H1 (cell line): ENCODE results near the gene PBX1. TPM values are rescaled to one million over a fixed set of nuclear protein-coding genes. Genes with fewer than 3 reads are reported as not detected.

Source experiments
- CTCF ChIA-PET: fragments of 300-600 bp; sonication (Branson Sonifier 250); formaldehyde crosslinking; loops from one replicate; lab custom pipeline; 2021; ENCODE audit not compliant: partially characterized antibody; lab: Charles Lee
- POLR2A ChIA-PET: fragments of 300-600 bp; sonication (Branson Sonifier 250); formaldehyde crosslinking; loops from one replicate; lab custom pipeline; 2021; ENCODE audit warnings: inconsistent platforms; ENCODE audit not compliant: partially characterized antibody; lab: Charles Lee
- DNase-seq, 2 experiments: peaks; one replicate each; pipeline versions ENCODE4 v3.0.0 to v3.0.0-alpha.2; 2010 to 2022; ENCODE audit warnings: low spot score in 2 of 2, low read depth in 1 of 2, mixed read lengths in 1 of 2
- FAIRE-seq: peaks from 2 replicates; lab custom pipeline; 2011; peaks lifted over from hg19 to GRCh38; lab: Jason Lieb, UNC
- H2AFZ ChIP-seq: 2 replicates; pipeline ENCODE4 v1.8.1; 2012; ENCODE audit warnings: low read length, inconsistent platforms
- H2AK5ac ChIP-seq: 2 replicates; pipeline ENCODE4 v1.6.1; 2013; ENCODE audit warnings: low read depth, low read length
- H2BK120ac ChIP-seq: replicated peaks from 2 replicates; pipeline ENCODE3; 2013; ENCODE audit warnings: low read depth, low read length, inconsistent platforms
- H2BK12ac ChIP-seq: 2 replicates; pipeline ENCODE4 v1.6.1; 2013; ENCODE audit warnings: low read depth, low read length
- H2BK15ac ChIP-seq: 2 replicates; pipeline ENCODE4 v1.6.1; 2013; ENCODE audit warnings: low read length
- H2BK20ac ChIP-seq: 2 replicates; pipeline ENCODE4 v1.6.1; 2013; ENCODE audit warnings: low read length
- H2BK5ac ChIP-seq: 2 replicates; pipeline ENCODE4 v1.6.1; 2013; ENCODE audit warnings: low read depth, low read length
- H3K14ac ChIP-seq: 2 replicates; pipeline ENCODE4 v1.6.1; 2013; ENCODE audit warnings: inconsistent platforms; ENCODE audit not compliant: insufficient read length
- H3K18ac ChIP-seq: 2 replicates; pipeline ENCODE4 v1.6.1; 2013; ENCODE audit warnings: low read length; ENCODE audit errors: extremely low read depth
- H3K23ac ChIP-seq: 2 replicates; pipeline ENCODE4 v1.6.1; 2013; ENCODE audit warnings: inconsistent platforms; ENCODE audit not compliant: insufficient read length
- H3K23me2 ChIP-seq: 2 replicates; pipeline ENCODE4 v1.6.1; 2013; ENCODE audit warnings: low read depth, low read length
- H3K27ac ChIP-seq: 2 replicates; pipeline ENCODE4 v1.6.1; 2011; ENCODE audit warnings: low read depth, low read length, inconsistent platforms
- H3K27me3 ChIP-seq, 4 experiments: replicated peaks in 1 of 4; 1 replicate in 1 of 4; 2 replicates in 3 of 4; pipeline versions ENCODE4 v1.6.1 to v1.8.1; 2011 to 2013; ENCODE audit warnings: low read length in 3 of 4, mild to moderate bottlenecking in 3 of 4, inconsistent platforms in 2 of 4, mixed read lengths in 2 of 4, moderate library complexity in 1 of 4; ENCODE audit not compliant: control insufficient read depth in 3 of 4, insufficient read depth in 3 of 4; ENCODE audit errors: extremely low read depth in 1 of 4
- H3K36me3 ChIP-seq, 4 experiments: 2 replicates each; pipeline versions ENCODE4 v1.6.1 to v1.8.1; 2011 to 2013; ENCODE audit warnings: mild to moderate bottlenecking in 4 of 4, low read length in 3 of 4, moderate library complexity in 2 of 4, control low read depth in 1 of 4, inconsistent platforms in 1 of 4; ENCODE audit not compliant: insufficient read depth in 4 of 4, control insufficient read depth in 2 of 4
- H3K4ac ChIP-seq: replicated peaks from 2 replicates; pipeline ENCODE3; 2013; ENCODE audit warnings: low read length, low read depth, mixed read lengths, inconsistent platforms; ENCODE audit not compliant: insufficient read length
- H3K4me1 ChIP-seq, 4 experiments: replicated peaks in 1 of 4; 1 replicate in 1 of 4; 2 replicates in 3 of 4; pipeline versions ENCODE4 v1.6.1 to v1.8.1; 2011 to 2013; ENCODE audit warnings: low read length in 3 of 4, inconsistent platforms in 2 of 4, mixed read lengths in 1 of 4; ENCODE audit not compliant: insufficient read depth in 4 of 4, control insufficient read depth in 3 of 4
- H3K4me2 ChIP-seq, 2 experiments: 2 replicates each; pipeline versions ENCODE4 v1.6.1 to v1.8.1; 2011 to 2013; ENCODE audit warnings: low read depth in 2 of 2, low read length in 2 of 2, control low read depth in 1 of 2, inconsistent platforms in 1 of 2, mild to moderate bottlenecking in 1 of 2; ENCODE audit not compliant: insufficient read depth in 1 of 2
- H3K4me3 ChIP-seq, 4 experiments: fragments of 200-600, 300-600 bp in 1 of 4; sonication (generic), shearing (Covaris generic), sonication (Bioruptor Twin) in 1 of 4; 2 replicates each; pipeline versions ENCODE4 v1.5.1 to v1.8.1; 2011 to 2016; ENCODE audit warnings: low read length in 4 of 4, low read depth in 3 of 4, control low read depth in 2 of 4, inconsistent platforms in 2 of 4, mild to moderate bottlenecking in 2 of 4, mixed read lengths in 1 of 4, moderate library complexity in 1 of 4; ENCODE audit not compliant: insufficient read depth in 2 of 4; ENCODE audit errors: extremely low read depth in 1 of 4
- H3K56ac ChIP-seq: replicated peaks from 2 replicates; pipeline ENCODE3; 2013; ENCODE audit warnings: low read depth, mild to moderate bottlenecking, mixed read lengths, low read length, inconsistent platforms; ENCODE audit not compliant: insufficient read length
- H3K79me1 ChIP-seq: 2 replicates; pipeline ENCODE4 v1.6.1; 2013; ENCODE audit warnings: low read depth, low read length, control low read depth
- H3K79me2 ChIP-seq, 2 experiments: 2 replicates each; pipeline versions ENCODE4 v1.6.1 to v1.8.1; 2012 to 2013; ENCODE audit warnings: low read length in 2 of 2, mild to moderate bottlenecking in 2 of 2, inconsistent platforms in 1 of 2; ENCODE audit not compliant: insufficient read depth in 2 of 2, control insufficient read depth in 1 of 2
- H3K9ac ChIP-seq, 4 experiments: replicated peaks in 1 of 4; 1 replicate in 1 of 4; 2 replicates in 3 of 4; pipeline versions ENCODE4 v1.6.1 to v1.8.1; 2011 to 2013; ENCODE audit warnings: low read depth in 3 of 4, low read length in 3 of 4, control low read depth in 2 of 4, mild to moderate bottlenecking in 2 of 4, moderate library complexity in 2 of 4, inconsistent platforms in 1 of 4; ENCODE audit errors: extremely low read depth in 1 of 4
- H3K9me3 ChIP-seq, 2 experiments: 2 replicates each; pipeline versions ENCODE4 v1.6.1 to v1.8.1; 2012 to 2013; ENCODE audit warnings: mild to moderate bottlenecking in 2 of 2, moderate library complexity in 2 of 2, control low read depth in 1 of 2, inconsistent platforms in 1 of 2, low read depth in 1 of 2, low read length in 1 of 2, mixed read lengths in 1 of 2; ENCODE audit not compliant: insufficient read depth in 2 of 2
- H4K20me1 ChIP-seq, 2 experiments: replicated peaks in 1 of 2; 2 replicates each; pipeline versions ENCODE3 to v1.8.1; 2011 to 2013; ENCODE audit warnings: inconsistent platforms in 2 of 2, low read length in 2 of 2, mild to moderate bottlenecking in 1 of 2; ENCODE audit not compliant: insufficient read depth in 2 of 2, control insufficient read depth in 1 of 2
- H4K5ac ChIP-seq: 2 replicates; pipeline ENCODE4 v1.6.1; 2013; ENCODE audit warnings: low read length, low read depth, mixed read lengths, inconsistent platforms; ENCODE audit not compliant: insufficient read length
- H4K8ac ChIP-seq: 2 replicates; pipeline ENCODE4 v1.8.0; 2013; ENCODE audit warnings: mild to moderate bottlenecking, moderate library complexity, low read length, inconsistent platforms; ENCODE audit not compliant: insufficient read depth; ENCODE audit errors: extremely low read depth
- H4K91ac ChIP-seq: replicated peaks from 2 replicates; pipeline ENCODE3; 2013; ENCODE audit warnings: low read length, mixed read lengths, inconsistent platforms; ENCODE audit not compliant: insufficient read length
- CTBP2 ChIP-seq: IDR thresholded peaks from 2 replicates; pipeline ENCODE4 v1.7.0; 2011; ENCODE audit warnings: borderline replicate concordance, mild to moderate bottlenecking, moderate library complexity, mixed read lengths, low read length; ENCODE audit not compliant: insufficient read depth, insufficient read length
- TEAD4 ChIP-seq: IDR thresholded peaks from 2 replicates; pipeline ENCODE4 v1.6.1; 2012; ENCODE audit warnings: low read depth, low read length, inconsistent platforms, mixed read lengths
- WGBS, 2 experiments: shearing (Covaris generic) in 1 of 2; methylation state at CpG; one replicate each; pipeline versions ENCODE4 v1.1.6 to v1.1.7; 2013 to 2015; ENCODE audit warnings: low lambda C conversion rate in 2 of 2, mixed read lengths in 2 of 2, inconsistent platforms in 1 of 2, low coverage in 1 of 2, missing lambda C conversion rate in 1 of 2; ENCODE audit not compliant: insufficient replicate concordance in 2 of 2, insufficient coverage in 1 of 2, insufficient read length in 1 of 2; ENCODE audit errors: extremely low coverage in 1 of 2, missing lambda C conversion rate in 1 of 2; 5-methylcytosine and 5-hydroxymethylcytosine counted together
- polyA plus RNA-seq, 7 experiments: library from polyadenylated mRNA; depleted of rRNA in 3 of 7; stranded (reverse) in 5 of 7; unstranded in 2 of 7; fragments of >200 nt in 5 of 7; fragments of 200-250 nt in 2 of 7; gene quantifications; 1 replicate in 5 of 7; 2 replicates in 1 of 7; 4 replicates in 1 of 7; pipeline versions ENCODE4 v1.2.1 to v1.2.3, GENCODE V29; 2011 to 2013; ENCODE audit warnings: missing spikeins in 2 of 7, mixed read lengths in 2 of 7
- total RNA-seq: library from RNA; stranded (reverse); fragmentation: NEBNext Ultra II Directional; extraction: Animal tissue kit (Norgen Biotek cat#: 25700); gene quantifications from 2 replicates; pipeline ENCODE4 v1.2.1, GENCODE V29; 2021

Gene PBX1
- total and polyA plus RNA-seq, 2 of the 8 experiments (the other 6 are each of a cell fraction or from before 2014, with no cell fraction given) = 87.4 to 124 TPM

DNA sequence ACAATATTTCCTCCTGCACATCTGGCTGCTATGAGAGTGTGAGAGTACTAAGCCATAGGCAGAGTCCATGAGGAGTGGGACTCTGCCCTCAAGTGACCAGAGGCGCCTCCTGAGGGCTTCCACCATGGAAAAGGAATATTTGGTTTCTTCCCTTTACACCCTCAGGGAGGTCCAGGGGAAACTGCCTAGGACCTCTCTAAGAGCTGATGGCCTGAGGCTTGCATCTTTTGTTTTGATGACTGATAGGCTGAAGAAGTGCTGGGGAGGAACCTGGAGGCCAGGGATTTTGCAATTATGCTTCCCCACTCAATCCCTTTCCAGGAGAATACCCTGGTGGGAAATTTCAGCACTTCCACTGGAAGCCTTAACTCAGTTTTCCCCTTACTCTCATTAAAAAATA lies 111.0 kb downstream of the PBX1 start:
- H2BK15ac ChIP-seq = no peak overlapping the region
- H3K79me2 ChIP-seq = peaks cover 9 to 95% of the 10 kb centered on the region in 2 experiments
- H3K27ac ChIP-seq = no peak overlapping the region

More for the DNA sequence above, 111.0 kb downstream of the PBX1 start:
- FAIRE-seq (no peak), DNase-seq (no peak)
- H2AFZ ChIP-seq = no peak overlapping the region
- peaks cover 10 to 14% of the 10 kb centered on the region in 2 experiments for H4K20me1 ChIP-seq
- no peak overlapping the region for H4K8ac ChIP-seq
- no peak overlapping the region for H3K14ac ChIP-seq
- peaks cover 16% of the 10 kb centered on the region for H3K79me1 ChIP-seq
- H3K56ac ChIP-seq = no peak overlapping the region
- no peak overlapping the region for H4K5ac ChIP-seq
- peaks cover 5 to 24% (median 17%) of the 10 kb centered on the region in 4 experiments; a peak in 5 of 7 replicates for H3K4me1 ChIP-seq
- no peak overlapping the region for H3K18ac ChIP-seq
- no peaks in the 10 kb centered on the region for H3K23me2 ChIP-seq
- no peak overlapping the region for H2BK12ac ChIP-seq
- no peaks in the 10 kb centered on the region for H3K27me3 ChIP-seq
- H2AK5ac ChIP-seq = no peak overlapping the region
- H3K4me3 ChIP-seq = no peak overlapping the region
- H3K9ac ChIP-seq = no peak overlapping the region
- H3K23ac ChIP-seq = no peak overlapping the region
- no peak overlapping the region for H2BK5ac ChIP-seq
- H3K9me3 ChIP-seq = no peaks in the 10 kb centered on the region
- POLR2A ChIA-PET = no interaction called here
- H3K4ac ChIP-seq = no peak overlapping the region
- no peak overlapping the region for H2BK120ac ChIP-seq
- H3K4me2 ChIP-seq = no peak overlapping the region; a peak in 1 of 4 replicates
- H2BK20ac ChIP-seq = no peak overlapping the region
- H4K91ac ChIP-seq = no peak overlapping the region
- 75% methylated on average over 1 of the region's 1 CpG; no CpG with 5 or more reads in 1 of the 2 experiments for WGBS, 2 experiments
- no peaks in the 10 kb centered on the region for H3K36me3 ChIP-seq
- CTCF ChIA-PET = interaction anchor here (0.9 to 1.2 kb wide), 5 partner anchors 34 to 151 kb away, joined by 3 to 4 read pairs (median 3); no protein-coding TSS in a partner anchor
- TF ChIP-seq TEAD4 (no peak), CTBP2 (no peak)
